Natural killer cell (primary cell): ENCODE results near the gene CDC5L. TPM values are rescaled to one million over a fixed set of nuclear protein-coding genes. Genes with fewer than 3 reads are reported as not detected.

ENCODE experiments used
- ATAC-seq, 3 donors: fragments of 150-1000 bp in 2 of 3; fragments of 200-7000 bp in 1 of 3; cut with Tn5 transposase; 1 replicate in 1 of 3; 2 replicates in 2 of 3; pipeline ENCODE4 v1.10.0; 2021; ENCODE audit warnings: mild to moderate bottlenecking in 2 of 3, moderate library complexity in 2 of 3
- DNase-seq, 2 donors: peaks; one replicate each; pipeline versions ENCODE4 v3.0.0 to v3.0.0-alpha.2; 2013 to 2021; ENCODE audit warnings: mixed read lengths in 1 of 2
- H3K27ac ChIP-seq: one replicate; pipeline ENCODE4 v1.5.1; 2013; ENCODE audit warnings: mild to moderate bottlenecking, low read length
- H3K27me3 ChIP-seq: one replicate; pipeline ENCODE4 v1.6.1; 2013; ENCODE audit warnings: low read length; ENCODE audit not compliant: control insufficient read depth, insufficient read depth
- H3K36me3 ChIP-seq: one replicate; pipeline ENCODE4 v1.6.1; 2013; ENCODE audit warnings: low read length; ENCODE audit not compliant: control insufficient read depth, insufficient read depth
- H3K4me1 ChIP-seq: one replicate; pipeline ENCODE4 v1.6.1; 2013; ENCODE audit warnings: low read length; ENCODE audit not compliant: control insufficient read depth, insufficient read depth
- H3K4me3 ChIP-seq: one replicate; pipeline ENCODE4 v1.5.1; 2013; ENCODE audit warnings: low read length
- H3K9me3 ChIP-seq: one replicate; pipeline ENCODE4 v1.6.1; 2013; ENCODE audit warnings: low read length; ENCODE audit not compliant: control insufficient read depth, insufficient read depth
- H3K27ac Mint-ChIP-seq, 2 donors: one replicate each; pipeline ENCODE4 v1.8.0; 2022; ENCODE audit warnings: mild to moderate bottlenecking in 2 of 2, mixed read lengths in 2 of 2, moderate library complexity in 1 of 2
- H3K27me3 Mint-ChIP-seq, 2 donors: one replicate each; pipeline ENCODE4 v1.8.0; 2022; ENCODE audit warnings: low read depth in 2 of 2, mixed read lengths in 2 of 2
- H3K36me3 Mint-ChIP-seq: one replicate; pipeline ENCODE4 v1.8.0; 2022; ENCODE audit warnings: mixed read lengths
- H3K4me1 Mint-ChIP-seq, 2 donors: one replicate each; pipeline ENCODE4 v1.8.0; 2022; ENCODE audit warnings: mixed read lengths in 2 of 2
- H3K4me3 Mint-ChIP-seq: one replicate; pipeline ENCODE4 v1.8.0; 2022; ENCODE audit warnings: mild to moderate bottlenecking, moderate library complexity, mixed read lengths
- H3K9me3 Mint-ChIP-seq, 2 donors: one replicate each; pipeline ENCODE4 v1.8.0; 2022; ENCODE audit warnings: mixed read lengths in 2 of 2
- CTCF ChIP-seq: fragments of 200-600 bp; IDR thresholded peaks from one replicate; pipeline ENCODE4 v1.8.0; 2022; ENCODE audit warnings: antibody characterized with exemption
- WGBS: methylation state at CpG from one replicate; pipeline ENCODE4 v1.1.7; 2013; ENCODE audit warnings: missing lambda C conversion rate; ENCODE audit not compliant: insufficient coverage; 5-methylcytosine and 5-hydroxymethylcytosine counted together
- intact Hi-C: fragments of 100-400 bp; cut with micrococcal nuclease; formaldehyde crosslinking; loops from one replicate; pipeline ENCODE4 v1.14.2; 2022
- total RNA-seq, 4 donors: library from RNA; stranded (reverse); fragments of 120-200 nt in 1 of 4; gene quantifications; one replicate each; pipeline versions ENCODE4 v1.2.3 to v1.2.4, GENCODE V29; 2013 to 2022

Gene CDC5L
- total RNA-seq, 3 donors from 2014 or later (not counting 1 experiment from before 2014, with no cell fraction given), result 22.0 to 25.0 (median 24.9) TPM

- H3K4me1 Mint-ChIP-seq, result peaks cover 46 to 56% of the 10 kb centered on the region in 2 donors
- ATAC-seq (no peak), DNase-seq (no peak)
- no peak for TF ChIP-seq CTCF
- no peaks in the 10 kb centered on the region for H3K9me3 Mint-ChIP-seq
- intact Hi-C loops, result no loop called here
- H3K4me3 Mint-ChIP-seq, result peak overlapping the region; percentile 97
- Histone ChIP-seq H3K36me3 (peaks cover 39% of the 10 kb centered on the region), H3K4me1 (peaks cover 12% of the 10 kb centered on the region), H3K9me3 (no peaks in the 10 kb centered on the region), H3K27me3 (no peaks in the 10 kb centered on the region), H3K27ac (no peak overlapping the region), H3K4me3 (no peak overlapping the region)
- H3K27me3 Mint-ChIP-seq, result no peaks in the 10 kb centered on the region
- H3K27ac Mint-ChIP-seq, result peak overlapping the region; percentile 98 to 99
- no peaks in the 10 kb centered on the region for H3K36me3 Mint-ChIP-seq
- 97% methylated on average over 1 of the region's 1 CpG for WGBS
Observed at GRCh38 chr6:44390158-44390683, 2.7 kb downstream of the CDC5L start.

GRCh38 chr6:44395501-44395900 lies 8.0 kb downstream of the CDC5L start:
- WGBS, result 95% methylated on average over 1 of the region's 2 CpGs
- no peak for DNase-seq
- H3K9me3 Mint-ChIP-seq, result no peaks in the 10 kb centered on the region
- TF ChIP-seq CTCF, result no peak
- Histone ChIP-seq H3K4me3 (no peak overlapping the region), H3K27ac (no peak overlapping the region), H3K9me3 (no peaks in the 10 kb centered on the region), H3K4me1 (no peaks in the 10 kb centered on the region), H3K36me3 (peaks cover 78% of the 10 kb centered on the region), H3K27me3 (no peaks in the 10 kb centered on the region)
- intact Hi-C loops, result no loop called here
- no peaks in the 10 kb centered on the region for H3K36me3 Mint-ChIP-seq
- no peak for ATAC-seq
- H3K27me3 Mint-ChIP-seq, result no peaks in the 10 kb centered on the region
- H3K27ac Mint-ChIP-seq, result peak overlapping the region in 1 of 2 donors; percentile 38
- peaks cover 15 to 40% of the 10 kb centered on the region in 2 donors for H3K4me1 Mint-ChIP-seq
- H3K4me3 Mint-ChIP-seq, result no peak overlapping the region

GRCh38 chr6:44396968-44397367 lies 9.5 kb downstream of the CDC5L start:
- no peaks in the 10 kb centered on the region for H3K4me1 ChIP-seq
- DNase-seq, result no peak
- intact Hi-C loops, result no loop called here
- no peak overlapping the region for H3K27ac ChIP-seq
- H3K27me3 ChIP-seq, result no peaks in the 10 kb centered on the region
- H3K9me3 ChIP-seq, result no peaks in the 10 kb centered on the region
- ATAC-seq, result no peak
- Mint-ChIP-seq H3K27me3 (no peaks in the 10 kb centered on the region), H3K4me3 (no peak overlapping the region), H3K36me3 (no peaks in the 10 kb centered on the region), H3K9me3 (no peaks in the 10 kb centered on the region), H3K4me1 (peaks cover 20 to 37% of the 10 kb centered on the region in 2 donors), H3K27ac (no peak overlapping the region)
- WGBS, result 94% methylated on average over 2 of the region's 3 CpGs
- peaks cover 71% of the 10 kb centered on the region for H3K36me3 ChIP-seq
- no peak for TF ChIP-seq CTCF
- H3K4me3 ChIP-seq, result no peak overlapping the region
